SK-N-SH treated with all-trans-retinoic acid at 6 μM for 48 hours (cell line): Measurements from ENCODE around the gene HTN3.
"Not testable (repeated sequence)": the region's sequence is repeated elsewhere in the genome, so short reads cannot be mapped to it uniquely, and the experiment has no call there.

ENCODE experiments used
- ARNTL ChIP-seq: fragments of 450-650 bp; formaldehyde crosslinking; IDR thresholded peaks from 2 replicates; pipeline ENCODE4 v1.5.0; 2020; ENCODE audit warnings: low read depth, mild to moderate bottlenecking, moderate library complexity, borderline replicate concordance
- BACH2 ChIP-seq: fragments of 250-450 bp; sonication (Bioruptor Pico); IDR thresholded peaks from 2 replicates; pipeline ENCODE4 v1.9.0; 2021; ENCODE audit warnings: mild to moderate bottlenecking, borderline replicate concordance
- GLIS3 ChIP-seq: fragments of 250-450 bp; sonication (Bioruptor Pico); IDR thresholded peaks from 2 replicates; pipeline ENCODE4 v1.5.0; 2020; ENCODE audit warnings: mild to moderate bottlenecking, moderate library complexity
- RARB ChIP-seq: fragments of 250-450 bp; sonication (Bioruptor Pico); IDR thresholded peaks from 2 replicates; pipeline ENCODE4 v1.8.0; 2021; ENCODE audit warnings: mild to moderate bottlenecking, moderate library complexity
- SNAI2 ChIP-seq: fragments of 250-450 bp; sonication (Bioruptor Pico); IDR thresholded peaks from 2 replicates; pipeline ENCODE4 v1.5.0; 2020; ENCODE audit warnings: mild to moderate bottlenecking, moderate library complexity
- TCF4 ChIP-seq: fragments of 250-450 bp; sonication (Bioruptor Pico); IDR thresholded peaks from 2 replicates; pipeline ENCODE4 v1.8.0; 2021; ENCODE audit warnings: mild to moderate bottlenecking, moderate library complexity, borderline replicate concordance
- ZFP3 ChIP-seq: fragments of 250-450 bp; sonication (Bioruptor Pico); IDR thresholded peaks from 2 replicates; pipeline ENCODE4 v1.5.0; 2020; ENCODE audit warnings: mild to moderate bottlenecking, moderate library complexity
- TF ChIP-seq, protein P1 (sequence below): fragments of 250-450 bp; sonication (Bioruptor Pico); IDR thresholded peaks from 2 replicates; pipeline ENCODE4 v1.8.0; 2020; ENCODE audit warnings: mild to moderate bottlenecking, moderate library complexity, borderline replicate concordance

DNA sequence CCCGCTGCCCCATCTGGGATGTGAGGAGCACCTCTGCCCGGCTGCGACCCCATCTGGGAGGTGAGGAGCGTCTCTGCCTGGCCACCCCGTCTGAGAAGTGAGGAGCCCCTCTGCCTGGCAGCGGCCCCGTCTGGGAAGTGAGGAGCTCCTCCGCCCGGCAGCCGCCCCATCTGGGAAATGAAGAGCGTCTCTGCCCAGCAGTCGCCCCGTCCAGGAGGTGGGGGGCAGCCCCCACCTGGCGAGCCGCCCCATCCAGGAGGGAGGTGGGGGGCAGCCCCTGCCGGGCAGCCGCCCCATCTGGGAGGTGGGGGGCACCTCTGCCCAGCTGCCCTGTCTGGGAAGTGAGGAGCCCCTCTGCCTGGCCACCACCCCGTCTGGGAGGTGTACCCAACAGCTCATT, 9.3 kb downstream of the HTN3 start:
- not testable (repeated sequence) for TF ChIP-seq GLIS3; BACH2 (CRISPR knock-in tag); ZFP3; TCF4 (CRISPR knock-in tag); SNAI2; ARNTL; RARB (CRISPR knock-in tag)
- TF ChIP-seq, protein P1, sequence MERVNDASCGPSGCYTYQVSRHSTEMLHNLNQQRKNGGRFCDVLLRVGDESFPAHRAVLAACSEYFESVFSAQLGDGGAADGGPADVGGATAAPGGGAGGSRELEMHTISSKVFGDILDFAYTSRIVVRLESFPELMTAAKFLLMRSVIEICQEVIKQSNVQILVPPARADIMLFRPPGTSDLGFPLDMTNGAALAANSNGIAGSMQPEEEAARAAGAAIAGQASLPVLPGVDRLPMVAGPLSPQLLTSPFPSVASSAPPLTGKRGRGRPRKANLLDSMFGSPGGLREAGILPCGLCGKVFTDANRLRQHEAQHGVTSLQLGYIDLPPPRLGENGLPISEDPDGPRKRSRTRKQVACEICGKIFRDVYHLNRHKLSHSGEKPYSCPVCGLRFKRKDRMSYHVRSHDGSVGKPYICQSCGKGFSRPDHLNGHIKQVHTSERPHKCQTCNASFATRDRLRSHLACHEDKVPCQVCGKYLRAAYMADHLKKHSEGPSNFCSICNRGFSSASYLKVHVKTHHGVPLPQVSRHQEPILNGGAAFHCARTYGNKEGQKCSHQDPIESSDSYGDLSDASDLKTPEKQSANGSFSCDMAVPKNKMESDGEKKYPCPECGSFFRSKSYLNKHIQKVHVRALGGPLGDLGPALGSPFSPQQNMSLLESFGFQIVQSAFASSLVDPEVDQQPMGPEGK (CRISPR knock-in tag), result not testable (repeated sequence)
